HG03196 (cell line): ENCODE results near the gene NOMO2.
"Not testable (repeated sequence)": the region's sequence is repeated elsewhere in the genome, so short reads cannot be mapped to it uniquely, and the experiment has no call there.

Source experiments
- ATAC-seq: cut with Tn5 transposase; IDR thresholded peaks from one replicate; pipeline ENCODE4 v1.9.1; 2021; ENCODE audit not compliant: unreplicated experiment

Gene NOMO2

DNA sequence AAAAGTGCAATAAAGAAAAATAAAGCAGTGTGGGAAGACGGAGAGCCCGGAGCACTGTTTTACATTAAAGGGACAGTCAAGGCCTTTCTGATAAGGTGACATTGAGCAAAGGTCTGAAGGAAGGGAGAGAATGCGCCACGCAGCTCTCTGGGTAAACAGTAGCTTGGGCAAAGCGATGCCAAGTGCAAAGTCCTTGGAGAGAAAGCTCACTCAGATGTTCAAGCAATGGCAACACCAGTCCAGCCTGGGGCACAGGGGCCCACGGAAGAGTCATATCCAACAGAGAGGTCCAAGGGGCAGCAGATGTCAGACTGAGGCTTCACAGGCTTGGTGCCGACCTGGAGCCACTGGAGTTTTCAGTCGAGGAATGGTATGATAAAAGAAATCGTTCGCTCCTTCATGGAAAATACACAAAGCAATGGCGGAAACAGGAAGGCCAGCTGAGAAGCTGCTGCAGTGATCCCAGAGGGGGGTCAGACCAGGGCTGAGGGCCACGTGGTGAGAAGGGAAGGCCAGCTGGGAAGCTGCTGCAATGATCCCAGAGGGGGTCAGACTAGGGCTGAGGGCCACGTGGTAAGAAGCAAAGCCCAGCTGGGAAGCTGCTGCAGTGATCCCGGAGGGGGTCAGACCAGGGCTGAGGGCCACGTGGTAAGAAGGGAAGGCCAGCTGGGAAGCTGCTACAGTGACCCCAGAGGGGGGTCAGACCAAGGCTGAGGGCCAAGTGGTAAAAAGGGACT, 40.3 kb downstream of the NOMO2 start:
- not testable (repeated sequence) for ATAC-seq

DNA sequence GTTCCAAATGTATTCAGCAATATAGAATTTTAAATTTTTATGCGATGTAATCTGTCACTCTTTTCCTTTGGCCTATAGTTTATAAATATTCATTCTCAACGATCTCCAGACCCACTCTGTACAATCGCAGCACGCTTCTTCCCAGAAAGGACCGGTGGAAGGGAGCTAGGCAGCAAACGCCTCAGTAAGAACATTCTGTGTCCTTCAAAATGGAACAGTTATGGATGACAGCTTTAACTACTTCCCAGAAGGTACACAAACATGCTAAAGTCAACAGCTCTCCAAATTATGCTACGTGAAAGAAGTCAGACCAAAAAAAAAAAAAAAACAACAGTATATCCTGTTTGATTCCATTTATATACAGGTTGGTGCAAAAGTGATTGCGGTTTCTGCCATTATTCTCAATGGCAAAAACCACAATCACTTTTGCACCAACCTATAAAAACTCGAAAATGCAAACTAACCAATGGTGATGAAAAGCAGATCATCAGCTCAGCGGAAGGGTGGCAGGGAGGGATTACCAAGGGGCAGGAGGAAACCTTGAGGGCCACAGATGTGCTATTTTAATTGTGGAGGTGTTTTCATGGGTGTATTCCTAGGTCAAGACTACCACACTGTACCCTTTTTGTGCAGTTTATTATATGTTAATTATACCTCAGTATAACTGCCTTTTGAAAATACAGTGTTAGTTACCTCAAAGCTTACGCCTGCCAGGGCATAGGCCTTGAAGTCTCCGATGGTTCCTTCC, 43.2 kb downstream of the NOMO2 start:
- ATAC-seq: not testable (repeated sequence)

DNA sequence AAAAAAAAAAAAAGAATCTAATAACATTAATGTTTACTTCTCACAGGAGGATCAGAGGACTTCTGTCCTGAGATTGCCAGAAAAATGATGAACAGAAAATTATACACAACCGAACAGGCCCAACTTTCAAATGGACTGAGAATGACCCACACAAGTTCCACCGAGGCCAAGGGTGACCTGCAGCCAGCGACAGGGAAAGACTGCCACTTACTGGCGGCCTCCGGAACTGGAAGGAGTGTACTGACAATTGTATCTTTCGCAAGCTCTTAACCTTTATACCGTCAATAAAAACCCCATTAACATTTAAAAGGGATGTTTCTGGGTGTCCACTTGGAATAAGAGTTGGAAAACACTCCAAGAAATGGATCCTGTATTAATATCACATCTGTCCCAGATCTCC, 63.5 kb downstream of the NOMO2 start:
- not testable (repeated sequence) for ATAC-seq

DNA sequence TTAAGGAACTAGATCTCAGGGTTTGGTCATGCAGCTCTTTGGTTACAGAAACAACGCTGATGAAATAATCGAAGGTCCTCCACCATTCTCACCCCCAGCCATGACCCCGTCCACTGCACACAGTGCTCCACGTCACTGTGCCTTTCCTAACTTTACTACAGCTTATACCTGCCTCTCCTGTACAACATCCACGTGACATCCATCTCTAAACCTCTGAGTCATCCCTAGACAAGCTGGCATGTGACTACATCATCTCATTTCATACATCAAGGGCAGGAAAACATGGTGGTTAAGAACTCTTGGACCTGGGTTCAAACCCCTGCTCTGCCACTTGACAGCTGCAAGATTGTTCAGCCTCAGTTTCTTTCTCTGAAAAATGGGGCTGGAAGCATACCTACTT, 64.9 kb downstream of the NOMO2 start:
- ATAC-seq: not testable (repeated sequence)

DNA sequence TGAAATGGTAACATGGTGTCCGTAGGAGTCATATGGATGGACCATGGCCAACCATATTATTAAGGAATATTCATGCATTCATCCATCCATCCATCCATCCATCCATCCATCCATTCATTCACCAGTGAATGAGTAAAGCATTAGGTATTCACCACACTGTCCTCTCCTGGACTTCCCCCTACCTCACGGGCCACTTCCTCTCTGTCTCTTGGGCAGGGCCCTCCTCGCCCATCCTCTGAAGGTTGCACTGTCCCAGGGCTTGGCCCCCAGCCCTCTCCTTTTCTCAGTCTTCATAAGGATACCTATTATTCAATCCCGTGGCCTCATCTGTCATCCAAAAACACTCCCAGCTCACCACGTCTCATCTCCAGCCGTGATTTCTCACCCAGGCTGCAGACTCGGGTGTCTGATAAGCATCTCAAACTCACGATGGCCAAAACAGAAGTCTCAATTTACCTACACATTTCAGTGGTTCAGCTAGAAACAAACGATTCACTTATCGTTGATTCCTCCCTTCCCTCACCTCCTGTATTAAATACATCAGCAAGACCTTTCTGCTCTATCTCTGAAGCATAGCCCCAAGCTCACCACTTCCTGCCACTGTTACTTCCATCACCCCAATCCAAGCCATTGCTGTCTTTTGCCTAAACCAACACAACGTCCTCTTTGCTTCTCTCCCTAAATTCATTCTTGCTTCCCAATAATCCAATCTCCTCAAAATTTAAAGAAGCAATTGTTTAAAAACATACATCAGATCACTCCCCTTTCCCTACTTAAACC, 69.6 kb downstream of the NOMO2 start:
- ATAC-seq: not testable (repeated sequence)

DNA sequence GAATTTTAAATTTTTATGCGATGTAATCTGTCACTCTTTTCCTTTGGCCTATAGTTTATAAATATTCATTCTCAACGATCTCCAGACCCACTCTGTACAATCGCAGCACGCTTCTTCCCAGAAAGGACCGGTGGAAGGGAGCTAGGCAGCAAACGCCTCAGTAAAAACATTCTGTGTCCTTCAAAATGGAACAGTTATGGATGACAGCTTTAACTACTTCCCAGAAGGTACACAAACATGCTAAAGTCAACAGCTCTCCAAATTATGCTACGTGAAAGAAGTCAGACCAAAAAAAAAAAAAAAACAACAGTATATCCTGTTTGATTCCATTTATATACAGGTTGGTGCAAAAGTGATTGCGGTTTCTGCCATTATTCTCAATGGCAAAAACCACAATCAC, 125.9 kb downstream of the NOMO2 start:
- ATAC-seq: not testable (repeated sequence)

DNA sequence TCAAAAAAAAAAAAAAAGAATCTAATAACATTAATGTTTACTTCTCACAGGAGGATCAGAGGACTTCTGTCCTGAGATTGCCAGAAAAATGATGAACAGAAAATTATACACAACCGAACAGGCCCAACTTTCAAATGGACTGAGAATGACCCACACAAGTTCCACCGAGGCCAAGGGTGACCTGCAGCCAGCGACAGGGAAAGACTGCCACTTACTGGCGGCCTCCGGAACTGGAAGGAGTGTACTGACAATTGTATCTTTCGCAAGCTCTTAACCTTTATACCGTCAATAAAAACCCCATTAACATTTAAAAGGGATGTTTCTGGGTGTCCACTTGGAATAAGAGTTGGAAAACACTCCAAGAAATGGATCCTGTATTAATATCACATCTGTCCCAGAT, 146.1 kb downstream of the NOMO2 start:
- not testable (repeated sequence) for ATAC-seq

DNA sequence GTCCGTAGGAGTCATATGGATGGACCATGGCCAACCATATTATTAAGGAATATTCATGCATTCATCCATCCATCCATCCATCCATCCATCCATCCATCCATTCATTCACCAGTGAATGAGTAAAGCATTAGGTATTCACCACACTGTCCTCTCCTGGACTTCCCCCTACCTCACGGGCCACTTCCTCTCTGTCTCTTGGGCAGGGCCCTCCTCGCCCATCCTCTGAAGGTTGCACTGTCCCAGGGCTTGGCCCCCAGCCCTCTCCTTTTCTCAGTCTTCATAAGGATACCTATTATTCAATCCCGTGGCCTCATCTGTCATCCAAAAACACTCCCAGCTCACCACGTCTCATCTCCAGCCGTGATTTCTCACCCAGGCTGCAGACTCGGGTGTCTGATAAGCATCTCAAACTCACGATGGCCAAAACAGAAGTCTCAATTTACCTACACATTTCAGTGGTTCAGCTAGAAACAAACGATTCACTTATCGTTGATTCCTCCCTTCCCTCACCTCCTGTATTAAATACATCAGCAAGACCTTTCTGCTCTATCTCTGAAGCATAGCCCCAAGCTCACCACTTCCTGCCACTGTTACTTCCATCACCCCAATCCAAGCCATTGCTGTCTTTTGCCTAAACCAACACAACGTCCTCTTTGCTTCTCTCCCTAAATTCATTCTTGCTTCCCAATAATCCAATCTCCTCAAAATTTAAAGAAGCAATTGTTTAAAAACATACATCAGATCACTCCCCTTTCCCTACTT, 152.2 kb downstream of the NOMO2 start:
- ATAC-seq: not testable (repeated sequence)

DNA sequence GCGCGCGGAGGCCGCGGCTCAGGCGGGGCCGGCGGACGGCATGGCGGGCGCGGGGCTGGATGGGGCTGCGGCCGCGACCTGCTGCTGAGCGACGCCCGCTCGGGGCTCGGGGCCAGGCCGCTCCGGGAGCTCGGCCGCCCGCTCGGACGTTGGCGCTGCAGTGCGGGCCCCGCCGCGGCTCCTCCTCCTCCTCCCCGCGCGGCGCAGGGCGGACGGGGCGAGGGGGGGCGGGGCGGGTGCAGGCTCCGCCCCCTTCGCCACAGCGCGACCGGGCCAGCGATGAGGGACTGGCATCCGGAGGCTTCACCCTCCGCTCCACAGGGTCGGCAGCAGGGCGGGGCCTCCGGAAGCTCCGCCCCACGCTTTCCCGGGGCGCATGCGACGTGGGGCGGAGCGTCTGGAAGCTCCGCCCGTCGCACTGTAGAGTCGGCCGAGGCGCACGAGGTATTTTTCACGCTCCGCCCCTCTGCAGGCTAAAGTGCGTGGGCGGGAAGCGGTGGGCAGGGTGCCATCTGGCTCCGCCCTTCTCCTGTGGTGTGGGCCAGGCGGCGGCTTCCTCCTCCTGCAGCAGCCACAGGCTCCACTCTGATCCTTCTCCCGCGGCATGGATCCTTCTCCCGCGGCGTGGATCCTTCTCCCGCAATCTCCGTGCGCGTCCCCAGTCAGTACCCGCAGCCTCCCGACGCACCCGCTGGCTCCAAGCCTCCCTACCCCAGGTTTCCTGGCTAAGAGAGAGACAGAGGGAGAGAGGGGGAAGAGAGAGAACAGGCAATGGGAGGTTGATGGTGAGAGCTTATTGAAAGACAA, 159.8 kb downstream of the NOMO2 start:
- not testable (repeated sequence) for ATAC-seq

DNA sequence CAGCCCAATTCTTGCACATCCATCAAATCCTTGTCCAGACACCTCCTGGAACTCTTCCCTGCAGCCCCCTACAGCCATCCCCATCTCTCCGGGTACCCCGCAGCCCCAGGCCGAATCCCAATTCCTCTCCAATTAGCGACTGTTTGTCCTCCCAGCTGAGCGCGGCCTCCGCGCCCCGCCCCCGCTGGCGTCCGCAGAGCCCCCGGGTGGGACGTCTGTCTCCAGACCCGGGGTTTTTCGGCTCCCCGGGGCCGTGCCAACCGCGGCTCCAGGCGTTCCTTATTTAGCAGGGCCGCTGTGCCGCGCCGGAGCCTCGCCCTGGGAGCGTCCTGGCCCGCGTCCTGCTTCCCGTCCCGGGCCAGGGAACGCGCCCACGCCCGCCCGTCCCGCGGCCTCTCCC, 160.7 kb downstream of the NOMO2 start:
- not testable (repeated sequence) for ATAC-seq

DNA sequence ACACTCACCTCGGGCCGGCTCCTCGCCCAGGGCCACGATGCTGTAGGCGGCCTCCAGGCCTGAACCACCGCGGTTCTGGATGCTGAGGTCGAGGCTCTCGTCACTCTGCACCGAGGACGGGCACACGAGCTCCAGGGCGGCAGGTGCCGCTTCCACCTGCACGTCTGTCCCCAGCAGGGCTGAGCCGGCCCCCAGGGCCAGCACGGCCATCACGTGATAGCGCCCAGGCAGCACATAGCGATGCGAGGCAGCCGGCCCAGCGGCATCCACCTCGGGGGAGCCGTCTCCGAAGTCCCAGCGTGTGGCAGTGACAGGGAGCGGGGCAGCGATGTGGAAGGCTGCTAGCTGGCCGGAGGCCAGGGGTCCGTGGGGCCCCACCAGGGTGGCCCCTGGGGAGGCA, 167.5 kb downstream of the NOMO2 start:
- ATAC-seq: not testable (repeated sequence)

DNA sequence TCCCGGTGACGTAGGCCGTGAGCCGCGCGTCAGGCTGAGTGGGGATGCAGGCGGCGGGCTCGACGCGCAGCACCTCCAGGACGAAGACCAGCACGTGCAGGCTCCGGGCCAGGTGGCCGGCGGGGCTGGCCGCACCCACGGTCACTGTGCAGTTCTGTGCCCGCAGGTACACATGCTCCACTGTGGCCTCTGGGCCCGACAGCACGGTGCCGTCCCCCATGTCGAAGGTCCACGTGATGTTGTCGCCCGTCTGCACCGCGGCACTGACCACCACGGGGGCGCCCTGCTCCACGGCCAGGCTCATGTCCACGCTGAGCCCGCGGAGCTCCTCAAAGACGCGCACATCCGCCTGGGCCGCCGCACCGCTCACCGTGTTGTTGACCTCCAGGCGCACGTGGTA, 174.1 kb downstream of the NOMO2 start:
- not testable (repeated sequence) for ATAC-seq

DNA sequence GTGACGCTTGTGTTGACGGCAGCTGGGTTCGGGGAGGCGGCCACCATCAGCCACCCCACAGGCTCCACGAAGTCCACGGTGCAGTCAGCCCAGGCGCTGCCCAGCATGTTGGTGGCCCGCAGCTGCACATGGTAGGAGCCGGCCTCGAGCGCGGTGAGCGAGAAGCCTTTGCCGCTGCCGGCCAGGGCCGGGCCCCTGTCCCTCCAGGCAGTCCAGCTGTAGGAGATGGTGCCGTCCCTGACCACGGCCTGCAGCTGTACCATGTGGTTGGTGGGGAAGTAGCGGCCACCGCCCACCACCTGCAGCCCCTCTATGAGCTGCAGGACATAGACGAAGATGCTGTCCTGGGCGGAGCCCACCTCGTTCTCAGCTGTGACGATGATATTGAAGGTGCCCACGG, 175.4 kb downstream of the NOMO2 start:
- not testable (repeated sequence) for ATAC-seq

DNA sequence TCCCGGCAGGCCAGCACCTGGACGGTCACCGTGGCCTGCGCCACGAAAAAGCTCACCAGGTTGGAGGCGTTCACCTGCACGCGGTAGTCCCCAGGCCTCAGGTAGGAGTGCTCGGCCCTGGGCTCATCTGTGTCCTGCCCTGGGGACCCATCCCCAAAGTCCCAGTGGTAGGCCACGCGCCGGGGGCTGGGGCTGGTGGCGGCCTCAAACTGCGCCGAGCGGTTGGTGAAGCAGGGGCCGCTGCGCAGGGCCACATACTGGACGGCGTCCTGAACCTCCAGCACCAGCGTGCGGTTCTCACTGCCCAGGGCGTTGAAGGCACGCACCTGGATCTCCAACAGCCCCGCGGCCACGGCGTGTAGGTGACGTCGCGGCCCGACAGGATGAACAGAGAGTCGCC, 176.6 kb downstream of the NOMO2 start:
- ATAC-seq: not testable (repeated sequence)

DNA sequence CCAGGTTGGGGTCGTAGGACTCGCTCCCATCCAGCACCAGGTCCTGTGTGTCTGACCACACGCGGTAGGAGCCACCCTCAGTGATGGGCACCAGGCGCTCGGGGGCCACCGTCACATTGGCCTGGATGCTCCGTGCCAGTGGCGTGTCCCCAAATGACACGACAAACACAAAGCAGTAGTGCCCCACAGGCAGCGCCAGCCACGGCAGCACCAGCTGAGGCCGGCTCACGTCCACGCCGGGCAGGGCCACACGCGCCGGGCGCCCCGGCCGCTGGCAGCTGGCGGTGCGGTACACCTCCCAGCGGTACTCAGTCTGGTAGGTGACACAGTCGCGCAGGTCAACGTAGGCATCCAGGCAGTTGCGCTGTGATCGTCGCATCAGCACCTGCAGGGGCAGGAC, 177.0 kb downstream of the NOMO2 start:
- ATAC-seq: not testable (repeated sequence)

DNA sequence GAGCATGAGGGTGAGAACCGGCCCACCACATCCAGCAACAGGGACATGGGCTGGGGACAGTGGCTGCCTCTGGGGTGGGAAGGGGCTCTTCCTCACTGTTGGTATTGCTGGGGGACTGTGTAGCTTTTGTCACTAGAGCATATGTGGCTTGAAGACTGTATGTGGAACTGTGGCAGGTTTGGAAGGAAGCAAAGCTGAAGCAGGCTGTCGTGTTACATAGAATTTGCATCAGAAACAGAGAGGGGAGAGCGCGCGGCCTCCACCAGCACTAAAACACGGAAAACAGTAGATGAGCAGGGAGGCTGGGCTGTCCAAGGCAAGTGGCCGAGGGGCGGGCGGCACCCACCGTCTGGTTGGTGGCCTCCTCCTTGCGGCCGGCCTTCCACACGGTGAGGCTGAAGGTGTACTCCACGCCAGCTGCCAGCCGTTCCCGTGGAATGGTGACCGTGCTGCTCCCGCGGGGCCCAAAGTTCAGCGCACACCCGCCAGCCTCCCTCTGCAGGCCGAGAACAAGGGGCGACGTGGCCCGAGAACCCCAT, 177.7 kb downstream of the NOMO2 start:
- ATAC-seq: not testable (repeated sequence)

DNA sequence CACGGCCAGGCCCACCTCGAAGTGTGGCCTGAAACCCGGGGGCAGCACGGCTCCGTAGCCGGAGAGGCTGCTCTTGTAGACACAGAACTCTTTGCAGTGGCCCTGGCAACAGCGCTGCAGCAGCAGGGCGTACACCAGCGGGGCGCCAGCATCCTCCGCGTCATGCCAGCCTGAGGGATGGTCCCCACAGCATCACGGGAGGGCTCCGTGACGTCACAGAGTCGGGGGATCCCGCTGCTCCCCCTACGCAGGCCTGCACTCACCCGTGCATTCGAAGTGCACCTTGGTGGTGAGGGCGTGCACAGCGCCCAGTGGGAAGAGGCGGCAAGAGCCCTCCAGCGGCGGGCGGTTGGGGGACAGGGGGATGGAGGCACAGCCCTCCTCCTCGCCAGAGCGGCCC, 179.2 kb downstream of the NOMO2 start:
- not testable (repeated sequence) for ATAC-seq
